ENCODE results near the gene HS6ST3.

The HS6ST3 gene

GRCh38 chr13:96821971-96822370 is 732.1 kb downstream of the HS6ST3 start:
- H3K4me2 ChIP-seq (ENCODE audit: insufficient read depth, low read length) = no peak overlapping the region
- no peak overlapping the region for H2AFZ ChIP-seq (ENCODE audit: low read depth, low read length)

GRCh38 chr13:96822895-96823294 is 733.0 kb downstream of the HS6ST3 start:
- H3K9me3 ChIP-seq (ENCODE audit: insufficient read depth, low read length, severe bottlenecking) = no peaks in the 10 kb centered on the region
- no peak overlapping the region for H3K9ac ChIP-seq (ENCODE audit: low read depth, low read length)
- no peak overlapping the region for H2AFZ ChIP-seq (ENCODE audit: low read depth, low read length)
- H3K4me1 ChIP-seq (ENCODE audit: insufficient read depth, low read length) = no peaks in the 10 kb centered on the region
- H3K4me2 ChIP-seq (ENCODE audit: insufficient read depth, low read length) = no peak overlapping the region
- ATAC-seq (ENCODE audit: insufficient read depth, low read depth) = 0 out of 3 replicates have a peak, but pooled peaks have one; percentile 47
- no peaks in the 10 kb centered on the region for H3K27me3 ChIP-seq (ENCODE audit: insufficient read depth, low read length, poor library complexity)
- H3K79me2 ChIP-seq (ENCODE audit: insufficient read depth, low read length) = no peaks in the 10 kb centered on the region
- no peaks in the 10 kb centered on the region for H4K20me1 ChIP-seq (ENCODE audit: insufficient read depth, low read length)
- no peak for DNase-seq
- TF ChIP-seq CTCF (IDR thresholded peaks at IDR 0.05; ENCODE audit: borderline replicate concordance, extremely low read depth, low read length, poor library complexity, severe bottlenecking) = peak; percentile 28
- no peak for TF ChIP-seq EZH2 (IDR thresholded peaks at IDR 0.05; ENCODE audit: borderline replicate concordance, low read depth, low read length, severe bottlenecking)
- H3K27ac ChIP-seq (ENCODE audit: low read length) = no peak overlapping the region
- H3K36me3 ChIP-seq (ENCODE audit: insufficient read depth, low read length) = no peaks in the 10 kb centered on the region
- no peak overlapping the region for H3K4me3 ChIP-seq (ENCODE audit: low read depth in 1 of 2, low read length in 2 of 2)

More at GRCh38 chr13:96821971-96822370, 732.1 kb downstream of the HS6ST3 start:
- Histone ChIP-seq H3K9me3 (ENCODE audit: insufficient read depth, low read length, severe bottlenecking) (no peaks in the 10 kb centered on the region), H3K79me2 (ENCODE audit: insufficient read depth, low read length) (no peaks in the 10 kb centered on the region), H3K36me3 (ENCODE audit: insufficient read depth, low read length) (no peaks in the 10 kb centered on the region), H3K9ac (ENCODE audit: low read depth, low read length) (no peak overlapping the region), H3K27me3 (ENCODE audit: insufficient read depth, low read length, poor library complexity) (no peaks in the 10 kb centered on the region), H3K4me3 (ENCODE audit: low read depth in 1 of 2, low read length in 2 of 2) (no peak overlapping the region), H3K27ac (ENCODE audit: low read length) (no peak overlapping the region), H3K4me1 (ENCODE audit: insufficient read depth, low read length) (no peaks in the 10 kb centered on the region), H4K20me1 (ENCODE audit: insufficient read depth, low read length) (no peaks in the 10 kb centered on the region)
- no peak for TF ChIP-seq EZH2 (IDR thresholded peaks at IDR 0.05; ENCODE audit: borderline replicate concordance, low read depth, low read length, severe bottlenecking)
- DNase-seq (no peak), ATAC-seq (ENCODE audit: insufficient read depth, low read depth) (no peak)

- Histone ChIP-seq H3K27me3 (ENCODE audit: insufficient read depth, low read length, poor library complexity) (no peaks in the 10 kb centered on the region), H3K36me3 (ENCODE audit: insufficient read depth, low read length) (no peaks in the 10 kb centered on the region), H3K79me2 (ENCODE audit: insufficient read depth, low read length) (no peaks in the 10 kb centered on the region), H3K4me1 (ENCODE audit: insufficient read depth, low read length) (no peaks in the 10 kb centered on the region), H3K9me3 (ENCODE audit: insufficient read depth, low read length, severe bottlenecking) (no peaks in the 10 kb centered on the region), H3K4me2 (ENCODE audit: insufficient read depth, low read length) (no peak overlapping the region), H3K27ac (ENCODE audit: low read length) (no peak overlapping the region), H3K9ac (ENCODE audit: low read depth, low read length) (no peak overlapping the region), H4K20me1 (ENCODE audit: insufficient read depth, low read length) (no peaks in the 10 kb centered on the region), H2AFZ (ENCODE audit: low read depth, low read length) (no peak overlapping the region), H3K4me3 (ENCODE audit: low read depth in 1 of 2, low read length in 2 of 2) (no peak overlapping the region)
- DNase-seq (no peak), ATAC-seq (ENCODE audit: insufficient read depth, low read depth) (no peak)
- no peak for TF ChIP-seq EZH2 (IDR thresholded peaks at IDR 0.05; ENCODE audit: borderline replicate concordance, low read depth, low read length, severe bottlenecking)
- TF ChIP-seq CTCF (IDR thresholded peaks at IDR 0.05; ENCODE audit: borderline replicate concordance, extremely low read depth, low read length, poor library complexity, severe bottlenecking) = no peak
Measured at GRCh38 chr13:96824140-96824539, 734.2 kb downstream of the HS6ST3 start.

GRCh38 chr13:96825653-96826052 is 735.7 kb downstream of the HS6ST3 start:
- no peaks in the 10 kb centered on the region for H3K36me3 ChIP-seq (ENCODE audit: insufficient read depth, low read length)
- DNase-seq = no peak
- no peak for TF ChIP-seq EZH2 (IDR thresholded peaks at IDR 0.05; ENCODE audit: borderline replicate concordance, low read depth, low read length, severe bottlenecking)
- no peak for TF ChIP-seq CTCF (IDR thresholded peaks at IDR 0.05; ENCODE audit: borderline replicate concordance, extremely low read depth, low read length, poor library complexity, severe bottlenecking)
- H3K9me3 ChIP-seq (ENCODE audit: insufficient read depth, low read length, severe bottlenecking) = no peaks in the 10 kb centered on the region
- H3K27me3 ChIP-seq (ENCODE audit: insufficient read depth, low read length, poor library complexity) = no peaks in the 10 kb centered on the region
- H3K9ac ChIP-seq (ENCODE audit: low read depth, low read length) = no peak overlapping the region
- no peaks in the 10 kb centered on the region for H4K20me1 ChIP-seq (ENCODE audit: insufficient read depth, low read length)
- H3K27ac ChIP-seq (ENCODE audit: low read length) = no peak overlapping the region
- no peaks in the 10 kb centered on the region for H3K4me1 ChIP-seq (ENCODE audit: insufficient read depth, low read length)
- H3K4me2 ChIP-seq (ENCODE audit: insufficient read depth, low read length) = no peak overlapping the region
- H3K79me2 ChIP-seq (ENCODE audit: insufficient read depth, low read length) = no peaks in the 10 kb centered on the region
- H3K4me3 ChIP-seq (ENCODE audit: low read depth in 1 of 2, low read length in 2 of 2) = no peak overlapping the region
- H2AFZ ChIP-seq (ENCODE audit: low read depth, low read length) = no peak overlapping the region
- ATAC-seq (ENCODE audit: insufficient read depth, low read depth) = no peak

All from DND-41 (cell line).